Measurements from ENCODE around the gene CARS1. TPM values are rescaled to one million over a fixed set of nuclear protein-coding genes. Genes with fewer than 3 reads are reported as not detected.

CARS1 gene
- total and polyA plus RNA-seq, 9 of the 15 experiments (the other 6 are each of a cell fraction or from before 2014, with no cell fraction given): 14.4 to 106 (median 73.6) TPM

DNA sequence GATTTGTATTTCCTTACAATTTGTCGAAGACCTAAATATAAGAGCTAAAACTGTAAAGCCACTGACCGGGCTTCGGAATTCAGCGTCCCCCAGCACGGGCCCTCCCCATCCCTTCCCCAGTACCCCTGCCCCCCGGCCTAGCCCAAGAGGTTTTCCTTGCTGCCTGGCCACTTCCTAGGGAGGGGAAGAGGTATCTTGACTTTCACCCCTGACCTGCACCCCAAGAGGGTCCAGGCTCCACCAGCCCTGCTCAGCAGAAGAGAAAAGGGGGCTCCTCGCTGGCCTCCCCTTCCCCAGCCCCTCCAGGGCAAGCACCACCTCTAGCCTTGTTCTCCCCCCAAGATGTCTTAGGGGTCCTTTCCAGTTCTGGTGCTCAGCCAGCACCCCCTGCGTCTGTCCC, 26.1 kb upstream of the CARS1 start:
- 18% methylated on average over 3 of the region's 8 CpGs for WGBS (ENCODE audit: insufficient coverage, low coverage, missing lambda C conversion rate)
- DNase-seq (ENCODE audit: extremely low read depth in 1 of 4, low spot score in 3 of 4): no peak
- in situ Hi-C loops (cut with MboI) (no loop called here), intact Hi-C loops (cut with micrococcal nuclease) (no loop called here)
- no peak overlapping the region for H3K4me2 ChIP-seq (ENCODE audit: insufficient read depth, low read length)
- no peak for ATAC-seq
- ChIA-PET CTCF (ENCODE audit: low intra/inter-chr PET ratio) (no interaction called here), POLR2A (interaction anchor here (1.5 kb wide), 1 partner anchor 26 kb away, joined by 5 read pairs; the partner anchor contains the start of gene CARS1)
- H3K27me3 ChIP-seq (ENCODE audit: control insufficient read depth in 2 of 2, insufficient read depth in 2 of 2, low read length in 2 of 2): peaks cover 0 to 18% of the 10 kb centered on the region in 2 experiments; a peak in 2 of 5 replicates
- no peaks in the 10 kb centered on the region for H3K36me3 ChIP-seq (ENCODE audit: control insufficient read depth, insufficient read depth, low read length)
- peaks cover 0 to 26% of the 10 kb centered on the region in 2 experiments; a peak in 2 of 5 replicates for H3K4me1 ChIP-seq (replicated peaks in 1 of 2; ENCODE audit: control insufficient read depth in 2 of 2, insufficient read depth in 2 of 2, low read length in 2 of 2)
- no peaks in the 10 kb centered on the region for H4K20me1 ChIP-seq (replicated peaks; ENCODE audit: control insufficient read depth, insufficient read depth, low read length)
- FAIRE-seq: no peak
- no peaks in the 10 kb centered on the region for H3K9me3 ChIP-seq (replicated peaks; ENCODE audit: control insufficient read depth, insufficient read depth, low read depth, low read length)
- no peak overlapping the region for H3K9ac ChIP-seq (ENCODE audit: insufficient read depth in 1 of 2, low read depth in 2 of 2, low read length in 2 of 2)
- H3K79me2 ChIP-seq (ENCODE audit: control insufficient read depth, insufficient read depth, low read length): no peaks in the 10 kb centered on the region
- no peaks in the 10 kb centered on the region for H3K9me1 ChIP-seq (ENCODE audit: control insufficient read depth, insufficient read depth, low read length)
- TF ChIP-seq, protein P1, sequence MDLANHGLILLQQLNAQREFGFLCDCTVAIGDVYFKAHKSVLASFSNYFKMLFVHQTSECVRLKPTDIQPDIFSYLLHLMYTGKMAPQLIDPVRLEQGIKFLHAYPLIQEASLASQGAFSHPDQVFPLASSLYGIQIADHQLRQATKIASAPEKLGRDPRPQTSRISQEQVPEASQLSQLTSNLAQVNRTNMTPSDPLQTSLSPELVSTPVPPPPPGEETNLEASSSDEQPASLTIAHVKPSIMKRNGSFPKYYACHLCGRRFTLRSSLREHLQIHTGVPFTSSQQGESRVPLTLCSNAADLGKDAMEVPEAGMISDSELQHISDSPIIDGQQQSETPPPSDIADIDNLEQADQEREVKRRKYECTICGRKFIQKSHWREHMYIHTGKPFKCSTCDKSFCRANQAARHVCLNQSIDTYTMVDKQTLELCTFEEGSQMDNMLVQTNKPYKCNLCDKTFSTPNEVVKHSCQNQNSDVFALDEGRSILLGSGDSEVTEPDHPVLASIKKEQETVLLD (IDR thresholded peaks at IDR 0.05): no peak
- H3K27ac ChIP-seq (ENCODE audit: extremely low read depth, low read depth, low read length): no peak overlapping the region
- H2AFZ ChIP-seq (ENCODE audit: low read depth, low read length): no peak overlapping the region
- no TSS peak for BruUV-seq (replicated peaks)
- no peak overlapping the region for H3K4me3 ChIP-seq

DNA sequence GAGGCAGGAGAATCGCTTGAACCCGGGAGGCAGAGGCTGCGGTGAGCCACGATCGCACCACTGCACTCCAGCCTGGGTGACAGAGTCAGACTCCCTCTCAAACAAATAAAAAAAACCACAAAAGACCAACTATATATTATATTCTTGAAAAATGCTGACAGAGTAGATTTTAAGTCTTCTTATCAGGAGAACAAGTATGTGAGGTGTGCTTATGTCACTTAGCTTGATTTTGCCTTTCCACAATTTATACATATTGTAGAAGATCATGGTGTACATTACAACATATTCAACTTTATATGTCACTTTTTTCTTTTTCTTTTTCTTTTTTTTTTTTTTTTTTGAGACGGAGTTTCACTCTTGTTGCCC, 24.1 kb upstream of the CARS1 start:
- POLR2A ChIA-PET: no interaction called here

More for the DNA sequence above, 24.1 kb upstream of the CARS1 start:
- CTCF ChIA-PET (ENCODE audit: low intra/inter-chr PET ratio): no interaction called here
- FAIRE-seq (no peak), ATAC-seq (no peak), DNase-seq (ENCODE audit: extremely low read depth in 1 of 4, low spot score in 3 of 4) (no peak)
- no peak overlapping the region for H3K4me3 ChIP-seq
- WGBS (ENCODE audit: insufficient coverage, low coverage, missing lambda C conversion rate): 13% methylated on average over 5 of the region's 6 CpGs
- no peak overlapping the region for H3K4me2 ChIP-seq (ENCODE audit: insufficient read depth, low read length)
- no peak overlapping the region for H3K9ac ChIP-seq (ENCODE audit: insufficient read depth in 1 of 2, low read depth in 2 of 2, low read length in 2 of 2)
- TF ChIP-seq FOXK2 (conservative IDR thresholded peaks at IDR 0.05 in 1 of 2, IDR thresholded peaks at IDR 0.05 in 1 of 2; ENCODE audit: low read depth in 2 of 2) (no peak), MEIS2 (IDR thresholded peaks at IDR 0.05; ENCODE audit: partially characterized antibody) (peak; percentile 21), MAFK (IDR thresholded peaks at IDR 0.05; ENCODE audit: low read length) (peak; percentile 93), C11orf30 (IDR thresholded peaks at IDR 0.05; ENCODE audit: low read depth) (peak; percentile 97), ZNF316 (IDR thresholded peaks at IDR 0.05) (peak; percentile 99), MAFF (IDR thresholded peaks at IDR 0.05; ENCODE audit: low read length) (peak; percentile 95), MAFG (tag; conservative IDR thresholded peaks at IDR 0.05) (peak; percentile 92)
- TF ChIP-seq, protein P2, sequence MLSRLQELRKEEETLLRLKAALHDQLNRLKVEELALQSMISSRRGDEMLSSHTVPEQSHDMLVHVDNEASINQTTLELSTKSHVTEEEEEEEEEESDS (CRISPR knock-in tag; IDR thresholded peaks at IDR 0.05): no peak
- BruUV-seq (replicated peaks): no TSS peak
- in situ Hi-C loops (cut with MboI): no loop called here
- peak overlapping the region; percentile 19 for H2AFZ ChIP-seq (ENCODE audit: low read depth, low read length)
- peaks cover 0 to 9% of the 10 kb centered on the region in 2 experiments; a peak in 2 of 5 replicates for H3K4me1 ChIP-seq (replicated peaks in 1 of 2; ENCODE audit: control insufficient read depth in 2 of 2, insufficient read depth in 2 of 2, low read length in 2 of 2)
- no peaks in the 10 kb centered on the region for H4K20me1 ChIP-seq (replicated peaks; ENCODE audit: control insufficient read depth, insufficient read depth, low read length)
- no peaks in the 10 kb centered on the region for H3K79me2 ChIP-seq (ENCODE audit: control insufficient read depth, insufficient read depth, low read length)
- no peak overlapping the region for H3K27ac ChIP-seq (ENCODE audit: extremely low read depth, low read depth, low read length)
- H3K9me3 ChIP-seq (replicated peaks; ENCODE audit: control insufficient read depth, insufficient read depth, low read depth, low read length): no peaks in the 10 kb centered on the region
- H3K27me3 ChIP-seq (ENCODE audit: control insufficient read depth in 2 of 2, insufficient read depth in 2 of 2, low read length in 2 of 2): peaks cover 0 to 18% of the 10 kb centered on the region in 2 experiments; a peak in 2 of 5 replicates
- no peaks in the 10 kb centered on the region for H3K9me1 ChIP-seq (ENCODE audit: control insufficient read depth, insufficient read depth, low read length)
- intact Hi-C loops (cut with micrococcal nuclease): no loop called here
- H3K36me3 ChIP-seq (ENCODE audit: control insufficient read depth, insufficient read depth, low read length): no peaks in the 10 kb centered on the region
